WTC11 (cell line): ENCODE data around the gene EVI5L.

Experiments used
- ATF2 ChIP-seq: sonication (generic); formaldehyde crosslinking; IDR thresholded peaks from 2 replicates; pipeline ENCODE4 v1.8.1; 2022; ENCODE audit warnings: low read depth, missing genetic modification reagents, borderline replicate concordance
- CTCF ChIP-seq: fragments of 200-600 bp; IDR thresholded peaks from 2 replicates; pipeline ENCODE4 v1.8.0; 2022; ENCODE audit warnings: antibody characterized with exemption
- MLX ChIP-seq: sonication (generic); formaldehyde crosslinking; IDR thresholded peaks from 2 replicates; pipeline ENCODE4 v1.8.1; 2023; ENCODE audit warnings: mild to moderate bottlenecking, missing genetic modification reagents, moderate library complexity

- TF ChIP-seq CTCF (no peak), ATF2 (CRISPR knock-in tag) (no peak), MLX (no peak)
Measured at GRCh38 chr19:7843521-7843920, 13.5 kb downstream of the EVI5L start.
